ENCODE results near the gene LRRTM4.

Gene LRRTM4

GRCh38 chr2:77521931-77522470, at the start of gene LRRTM4:
Gene LRRTM4, minus strand, starts transcription at chr2:77522376.
- DNase-seq (ENCODE audit: low read depth in 2 of 2), result no peak

GRCh38 chr2:77571545-77571944, 49.4 kb upstream of the LRRTM4 start:
- DNase-seq (ENCODE audit: low read depth in 2 of 2), result no peak

GRCh38 chr2:77567723-77568122, 45.5 kb upstream of the LRRTM4 start:
- DNase-seq (ENCODE audit: low read depth in 2 of 2), result no peak

GRCh38 chr2:77566582-77566981, 44.4 kb upstream of the LRRTM4 start:
- no peak for DNase-seq (ENCODE audit: low read depth in 2 of 2)

DNA sequence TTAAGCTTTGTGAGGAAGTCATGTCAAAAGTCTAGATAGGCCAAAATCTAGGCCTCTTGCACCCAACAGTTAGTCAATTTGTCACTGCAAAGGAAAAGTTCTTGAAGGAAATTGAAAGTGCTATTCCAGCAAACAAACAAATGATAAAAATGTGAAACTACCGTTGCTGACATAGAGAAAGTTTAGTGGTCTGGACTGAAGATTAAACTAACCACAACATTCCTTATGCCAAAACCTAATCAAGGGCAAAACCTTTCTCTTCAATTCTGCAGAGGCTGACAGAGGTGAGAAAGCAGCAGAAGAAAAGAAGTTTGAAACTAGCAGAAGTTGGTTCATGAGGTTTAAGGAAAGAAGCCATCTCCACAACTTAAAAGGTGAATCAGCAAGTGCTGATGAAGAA, 44.0 kb upstream of the LRRTM4 start:
- no peak for DNase-seq (ENCODE audit: low read depth in 2 of 2)

- no peak for DNase-seq (ENCODE audit: low read depth in 2 of 2)
Observed at GRCh38 chr2:77552956-77553355, 30.8 kb upstream of the LRRTM4 start.

DNA sequence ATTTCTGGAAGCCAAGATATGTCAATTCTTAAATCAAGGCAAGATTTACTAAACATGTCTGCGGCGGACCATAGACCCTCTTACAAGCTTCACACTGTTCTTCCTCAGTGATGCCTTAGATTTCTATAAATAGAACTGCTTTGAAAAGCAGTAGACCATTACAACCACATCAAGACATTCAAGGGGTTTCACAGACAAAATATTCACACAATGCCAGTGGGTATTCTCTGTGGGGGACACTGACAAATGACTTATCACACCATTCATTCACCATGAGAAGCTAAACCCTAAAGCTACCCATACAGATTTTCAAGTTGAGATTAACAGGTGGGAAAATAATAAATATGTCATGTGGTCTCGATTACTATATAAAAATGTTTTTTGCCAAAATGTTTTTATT, 15.9 kb upstream of the LRRTM4 start:
- no peak for DNase-seq (ENCODE audit: low read depth in 2 of 2)

- no peak for DNase-seq (ENCODE audit: low read depth in 2 of 2)
Observed at GRCh38 chr2:77522888-77523287, 712 bp upstream of the LRRTM4 start.

DNA sequence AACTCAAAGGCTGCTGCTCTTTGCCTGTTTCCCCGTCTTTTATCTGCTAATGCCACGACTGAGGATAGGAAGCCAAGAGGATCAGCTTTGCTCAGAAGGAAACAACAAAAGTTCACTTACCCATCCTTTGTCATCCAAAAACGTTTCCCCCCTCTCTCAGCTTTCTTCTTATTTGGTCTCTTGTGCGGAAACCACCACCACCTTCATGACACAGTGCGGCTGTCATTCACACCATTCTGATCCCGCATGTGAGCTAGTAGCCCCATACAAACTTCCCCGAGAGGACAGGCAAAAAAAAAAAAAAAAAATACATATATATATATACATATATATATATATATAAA, 656 bp downstream of the LRRTM4 start:
- DNase-seq (ENCODE audit: low read depth in 2 of 2), result no peak

DNA sequence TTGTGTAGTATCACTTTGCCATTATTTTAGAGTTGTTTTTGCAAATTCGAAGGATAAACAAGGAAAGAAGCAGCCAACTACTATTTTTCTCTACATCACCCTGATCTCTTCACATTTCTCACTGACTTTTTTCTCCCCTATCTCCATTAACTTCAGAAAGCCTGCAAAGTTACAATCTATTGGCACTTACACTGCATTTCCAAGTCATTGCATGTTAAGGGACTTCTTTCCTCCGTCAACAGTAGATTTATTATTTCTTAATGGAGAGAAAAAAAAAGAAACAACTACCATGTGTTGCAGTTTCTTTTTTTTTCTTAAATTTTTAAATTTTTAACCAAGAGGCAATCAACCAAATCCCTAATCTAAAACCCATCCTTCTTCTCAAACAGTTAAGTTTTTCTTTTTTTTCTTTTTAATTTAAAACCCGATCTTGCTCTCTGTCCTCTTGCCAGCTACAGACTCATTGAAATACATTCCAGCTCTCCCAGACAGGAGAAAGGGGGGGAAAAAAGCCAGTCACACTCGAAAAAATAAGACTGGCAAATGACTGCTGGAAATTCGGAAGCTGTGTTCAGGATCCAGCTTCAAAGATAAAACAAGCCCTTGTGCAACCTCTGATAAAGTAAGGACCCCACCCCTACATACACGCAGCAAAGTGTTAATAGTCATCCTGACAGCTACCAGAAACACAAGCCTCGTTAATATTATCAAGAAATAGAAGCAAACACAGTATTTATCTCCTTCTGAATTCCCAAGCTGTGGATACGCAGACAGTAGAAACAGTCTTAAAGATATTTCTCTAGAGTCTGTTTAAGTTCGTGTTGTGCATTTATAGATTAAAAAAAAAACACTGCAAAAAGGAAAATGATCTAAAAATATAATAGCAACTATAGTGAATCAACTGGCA, 1.3 kb downstream of the LRRTM4 start:
- no peak for DNase-seq (ENCODE audit: low read depth in 2 of 2)

DNA sequence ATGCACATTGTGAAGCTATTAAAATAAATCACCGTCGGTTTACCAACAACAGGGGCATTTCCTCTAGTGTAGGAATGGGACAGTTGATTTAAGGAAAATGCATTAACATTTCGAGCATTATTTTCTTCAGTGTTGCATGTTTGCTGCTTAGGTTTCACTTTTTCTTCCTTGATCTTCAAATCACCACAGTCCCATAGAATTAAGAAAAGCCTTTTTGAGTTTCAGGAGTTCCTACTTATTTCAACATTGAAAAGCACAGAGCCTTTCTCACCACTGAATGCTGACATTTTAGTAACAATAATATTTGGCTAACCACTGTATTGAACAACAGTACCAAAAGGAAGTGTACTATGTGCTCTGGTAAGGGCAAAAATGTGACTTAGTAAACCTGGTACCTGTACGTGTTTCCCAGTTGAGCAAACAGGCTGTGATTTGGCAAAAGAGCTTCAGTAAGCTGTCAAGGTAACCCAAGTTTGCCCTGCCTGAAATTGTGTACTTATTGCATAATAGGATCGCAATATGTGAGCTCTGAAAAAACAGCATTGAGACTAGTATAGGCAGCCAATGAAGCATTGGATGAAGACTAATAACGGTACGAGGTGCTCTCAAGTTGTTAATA, 2.2 kb downstream of the LRRTM4 start:
- DNase-seq (ENCODE audit: low read depth in 2 of 2), result no peak

GRCh38 chr2:77519164-77519887, 2.9 kb downstream of the LRRTM4 start:
- DNase-seq (ENCODE audit: low read depth in 2 of 2), result no peak

- DNase-seq (ENCODE audit: low read depth in 2 of 2), result no peak
Observed at GRCh38 chr2:77518311-77518710, 3.9 kb downstream of the LRRTM4 start.

- no peak for DNase-seq (ENCODE audit: low read depth in 2 of 2)
Observed at GRCh38 chr2:77513191-77513590, 9.0 kb downstream of the LRRTM4 start.

- DNase-seq (ENCODE audit: low read depth in 2 of 2), result no peak
Observed at GRCh38 chr2:77512507-77512906, 9.7 kb downstream of the LRRTM4 start.

GRCh38 chr2:77508511-77508910, 13.7 kb downstream of the LRRTM4 start:
- no peak for DNase-seq (ENCODE audit: low read depth in 2 of 2)

- no peak for DNase-seq (ENCODE audit: low read depth in 2 of 2)
Observed at GRCh38 chr2:77507657-77508056, 14.5 kb downstream of the LRRTM4 start.

DNA sequence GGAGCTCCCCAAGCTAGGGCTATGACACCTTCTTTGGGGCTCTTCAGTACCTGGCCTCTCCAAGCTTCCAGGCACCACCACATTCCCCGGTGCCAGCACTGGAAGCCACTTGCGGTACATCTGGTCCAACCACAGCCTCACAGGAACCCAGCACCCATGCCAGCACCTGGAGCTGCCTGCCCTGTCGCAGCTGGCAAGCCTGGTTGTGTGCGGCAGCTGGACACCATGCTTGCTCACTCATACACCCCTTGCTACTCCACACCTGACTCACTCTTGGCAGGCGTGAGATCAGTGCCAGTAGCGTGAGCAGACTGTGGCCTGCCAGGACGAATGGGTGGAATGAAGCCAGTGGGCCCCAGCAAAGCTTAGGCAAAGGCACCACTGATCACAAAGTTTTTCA, 34.0 kb downstream of the LRRTM4 start:
- no peak for DNase-seq (ENCODE audit: low read depth in 2 of 2)

GRCh38 chr2:77487074-77487803, 34.9 kb downstream of the LRRTM4 start:
- DNase-seq (ENCODE audit: low read depth in 2 of 2), result no peak

DNA sequence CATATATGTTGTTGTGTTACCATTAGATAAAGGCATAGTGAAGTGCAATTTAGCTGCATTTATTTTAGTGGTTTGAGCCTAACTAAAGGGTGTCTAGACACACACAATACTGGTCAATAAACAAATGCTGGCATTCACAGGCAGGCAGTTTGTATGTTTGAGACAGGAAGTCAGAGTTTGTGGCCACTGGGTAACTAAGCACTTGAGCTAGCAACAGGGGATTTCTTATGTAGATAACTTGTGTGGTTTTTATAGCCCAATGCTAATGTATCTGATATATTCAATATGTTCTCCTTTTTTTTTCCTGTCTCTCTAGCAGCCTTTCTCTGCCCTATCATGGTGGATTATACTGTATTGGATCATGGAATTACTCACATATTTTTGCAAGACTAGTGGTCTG, 38.1 kb downstream of the LRRTM4 start:
- DNase-seq (ENCODE audit: low read depth in 2 of 2), result no peak

- no peak for DNase-seq (ENCODE audit: low read depth in 2 of 2)
Observed at GRCh38 chr2:77479895-77480294, 42.3 kb downstream of the LRRTM4 start.

GRCh38 chr2:77479395-77479794, 42.8 kb downstream of the LRRTM4 start:
- no peak for DNase-seq (ENCODE audit: low read depth in 2 of 2)

Measured in fibroblast of skin of left biceps (primary cell).